ENCODE measurements around the gene ACACB.

DNA sequence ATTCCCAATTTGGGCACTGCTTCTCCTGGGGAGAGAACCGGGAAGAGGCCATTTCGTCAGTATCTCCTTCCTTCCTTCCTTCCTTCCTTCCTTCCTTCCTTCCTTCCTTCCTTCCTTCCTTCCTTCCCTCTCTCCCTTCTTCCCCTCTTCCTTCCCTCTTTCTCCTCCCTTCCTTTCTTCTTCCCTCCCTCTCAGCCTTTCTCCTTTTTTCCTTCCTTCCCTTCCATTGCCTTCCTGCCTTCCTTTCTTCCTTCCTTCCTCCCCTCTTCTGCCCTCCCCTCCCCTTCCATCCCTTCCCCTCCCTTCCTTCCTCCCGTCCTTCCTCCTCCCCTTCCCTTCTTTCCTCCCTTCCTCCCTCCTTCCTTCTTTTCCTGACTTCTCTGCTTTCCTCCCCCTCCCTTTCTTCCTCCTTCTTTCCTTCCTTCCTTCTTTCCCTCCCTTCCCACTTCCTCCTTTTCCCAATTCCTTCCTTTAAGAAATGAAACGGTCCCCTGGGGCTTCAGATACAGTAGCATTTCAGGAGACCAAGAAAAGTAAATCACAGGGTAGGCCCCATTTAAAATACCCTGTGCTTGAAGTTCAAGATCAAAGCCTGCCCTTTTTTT is 71.8 kb downstream of the ACACB start:
- TF ChIP-seq CTCF (IDR thresholded peaks at IDR 0.05) = no peak
- TF ChIP-seq, protein P1, sequence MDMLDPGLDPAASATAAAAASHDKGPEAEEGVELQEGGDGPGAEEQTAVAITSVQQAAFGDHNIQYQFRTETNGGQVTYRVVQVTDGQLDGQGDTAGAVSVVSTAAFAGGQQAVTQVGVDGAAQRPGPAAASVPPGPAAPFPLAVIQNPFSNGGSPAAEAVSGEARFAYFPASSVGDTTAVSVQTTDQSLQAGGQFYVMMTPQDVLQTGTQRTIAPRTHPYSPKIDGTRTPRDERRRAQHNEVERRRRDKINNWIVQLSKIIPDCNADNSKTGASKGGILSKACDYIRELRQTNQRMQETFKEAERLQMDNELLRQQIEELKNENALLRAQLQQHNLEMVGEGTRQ (CRISPR knock-in tag; IDR thresholded peaks at IDR 0.05) = no peak
- TF ChIP-seq ATF2 (CRISPR knock-in tag; IDR thresholded peaks at IDR 0.05; ENCODE audit: borderline replicate concordance, low read depth) = no peak
- TF ChIP-seq, protein P2, sequence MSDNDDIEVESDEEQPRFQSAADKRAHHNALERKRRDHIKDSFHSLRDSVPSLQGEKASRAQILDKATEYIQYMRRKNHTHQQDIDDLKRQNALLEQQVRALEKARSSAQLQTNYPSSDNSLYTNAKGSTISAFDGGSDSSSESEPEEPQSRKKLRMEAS (CRISPR knock-in tag; IDR thresholded peaks at IDR 0.05) = no peak
- no peak for TF ChIP-seq ZNF138 (CRISPR knock-in tag; conservative IDR thresholded peaks at IDR 0.05)
- no peak for TF ChIP-seq ZNF423 (CRISPR knock-in tag; IDR thresholded peaks at IDR 0.05)
- TF ChIP-seq GABPB1 (CRISPR knock-in tag; IDR thresholded peaks at IDR 0.05) = no peak
- no peak for TF ChIP-seq TCF7 (CRISPR knock-in tag; IDR thresholded peaks at IDR 0.05; ENCODE audit: low read depth)
- no peak for TF ChIP-seq FOXJ3 (CRISPR knock-in tag; IDR thresholded peaks at IDR 0.05; ENCODE audit: borderline replicate concordance)
- TF ChIP-seq, protein P3, sequence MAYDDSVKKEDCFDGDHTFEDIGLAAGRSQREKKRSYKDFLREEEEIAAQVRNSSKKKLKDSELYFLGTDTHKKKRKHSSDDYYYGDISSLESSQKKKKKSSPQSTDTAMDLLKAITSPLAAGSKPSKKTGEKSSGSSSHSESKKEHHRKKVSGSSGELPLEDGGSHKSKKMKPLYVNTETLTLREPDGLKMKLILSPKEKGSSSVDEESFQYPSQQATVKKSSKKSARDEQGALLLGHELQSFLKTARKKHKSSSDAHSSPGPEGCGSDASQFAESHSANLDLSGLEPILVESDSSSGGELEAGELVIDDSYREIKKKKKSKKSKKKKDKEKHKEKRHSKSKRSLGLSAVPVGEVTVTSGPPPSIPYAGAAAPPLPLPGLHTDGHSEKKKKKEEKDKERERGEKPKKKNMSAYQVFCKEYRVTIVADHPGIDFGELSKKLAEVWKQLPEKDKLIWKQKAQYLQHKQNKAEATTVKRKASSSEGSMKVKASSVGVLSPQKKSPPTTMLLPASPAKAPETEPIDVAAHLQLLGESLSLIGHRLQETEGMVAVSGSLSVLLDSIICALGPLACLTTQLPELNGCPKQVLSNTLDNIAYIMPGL (CRISPR knock-in tag; IDR thresholded peaks at IDR 0.05) = no peak
- TF ChIP-seq, protein P4, sequence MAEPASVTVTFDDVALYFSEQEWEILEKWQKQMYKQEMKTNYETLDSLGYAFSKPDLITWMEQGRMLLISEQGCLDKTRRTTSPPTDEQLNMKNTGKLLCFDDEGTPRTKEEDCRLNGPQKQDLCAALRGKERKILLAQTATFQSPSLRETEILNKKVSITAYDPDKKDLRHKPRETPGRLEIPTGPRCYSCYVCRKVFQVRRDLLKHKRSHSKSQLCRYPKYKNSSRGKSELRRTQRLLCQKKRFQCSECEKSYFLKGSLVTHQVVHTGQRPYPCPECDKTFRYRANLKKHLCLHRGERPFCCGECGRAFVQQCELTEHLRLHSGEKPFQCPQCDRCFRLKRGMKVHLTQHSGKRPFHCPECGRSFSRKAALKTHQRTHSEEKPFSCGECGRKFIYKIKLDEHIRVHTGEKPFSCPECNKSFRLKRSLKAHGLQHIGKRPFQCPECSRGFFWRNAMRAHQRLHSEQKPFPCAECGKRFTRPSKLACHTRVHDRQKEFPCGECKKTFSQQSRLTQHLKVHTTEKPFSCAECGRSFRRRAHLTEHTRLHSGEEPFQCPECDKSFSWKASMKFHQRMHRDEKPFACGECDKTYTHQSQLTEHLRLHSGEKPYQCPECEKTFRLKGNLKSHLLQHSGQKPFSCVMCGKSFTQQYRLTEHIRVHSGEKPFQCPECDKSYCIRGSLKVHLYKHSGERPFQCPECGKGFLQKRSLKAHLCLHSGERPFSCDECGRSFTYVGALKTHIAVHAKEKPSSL (CRISPR knock-in tag; conservative IDR thresholded peaks at IDR 0.05) = no peak
